Breast epithelium (tissue), 3 donors: ENCODE results near the gene ATP8A1.

ENCODE experiments used
- CTCF ChIP-seq, 3 donors: fragments of 450-650 bp; IDR thresholded peaks; one replicate each; pipeline ENCODE4 v1.5.1; 2016 to 2017; ENCODE audit warnings: antibody characterized with exemption in 3 of 3, mild to moderate bottlenecking in 3 of 3, moderate library complexity in 3 of 3
- POLR2A ChIP-seq: fragments of 450-650 bp; IDR thresholded peaks from one replicate; pipeline ENCODE4 v1.6.1; 2016; ENCODE audit warnings: antibody characterized with exemption, mild to moderate bottlenecking, moderate library complexity
- POLR2AphosphoS5 ChIP-seq, 3 donors: sonication (generic); formaldehyde crosslinking; IDR thresholded peaks; one replicate each; pipeline ENCODE4 v1.6.1; 2017; ENCODE audit warnings: antibody characterized with exemption in 3 of 3

GRCh38 chr4:42442601-42443000 lies 214.3 kb downstream of the ATP8A1 start:
- no peak for TF ChIP-seq CTCF (IDR thresholded peaks at IDR 0.05)
- TF ChIP-seq POLR2A: no peak
- no peak for TF ChIP-seq POLR2AphosphoS5 (IDR thresholded peaks at IDR 0.05)
